Keratinocyte (primary cell): Measurements from ENCODE around the gene DCUN1D4. TPM values are rescaled to one million over a fixed set of nuclear protein-coding genes. Genes with fewer than 3 reads are reported as not detected.

ENCODE experiments used
- DNase-seq: peaks from one replicate; pipeline ENCODE4 v3.0.0-alpha.2; 2011; ENCODE audit warnings: low read depth, missing footprints, low spot score
- FAIRE-seq: peaks from 2 replicates; lab custom pipeline; 2011; peaks lifted over from hg19 to GRCh38; lab: Jason Lieb, UNC
- H2AFZ ChIP-seq: 2 replicates; pipeline ENCODE4 v1.6.0; 2012; ENCODE audit warnings: low read length, control low read depth, inconsistent platforms; ENCODE audit not compliant: control insufficient read depth
- H3K27ac ChIP-seq: 2 replicates; pipeline ENCODE4 v1.5.1; 2011; ENCODE audit warnings: low read length; ENCODE audit not compliant: control insufficient read depth, insufficient read depth
- H3K27me3 ChIP-seq: 3 replicates; pipeline ENCODE4 v1.6.0; 2011; ENCODE audit warnings: low read length; ENCODE audit not compliant: control insufficient read depth, insufficient read depth; ENCODE audit errors: extremely low read depth
- H3K36me3 ChIP-seq, 2 experiments: 2 replicates in 1 of 2; 3 replicates in 1 of 2; pipeline ENCODE4 v1.5.1; 2011; ENCODE audit warnings: low read length in 2 of 2, mild to moderate bottlenecking in 1 of 2; ENCODE audit not compliant: control insufficient read depth in 2 of 2, insufficient read depth in 2 of 2; ENCODE audit errors: extremely low read depth in 1 of 2
- H3K4me1 ChIP-seq: 3 replicates; pipeline ENCODE4 v1.5.1; 2011; ENCODE audit warnings: low read length; ENCODE audit not compliant: control insufficient read depth, insufficient read depth; ENCODE audit errors: extremely low read depth
- H3K4me2 ChIP-seq: 3 replicates; pipeline ENCODE4 v1.6.0; 2011; ENCODE audit warnings: low read depth, low read length; ENCODE audit not compliant: control insufficient read depth, insufficient read depth; ENCODE audit errors: extremely low read depth
- H3K4me3 ChIP-seq, 3 experiments: fragments of 200-600 bp in 1 of 3; sonication (generic) in 1 of 3; 2 replicates in 2 of 3; 3 replicates in 1 of 3; pipeline ENCODE4 v1.5.1; 2011 to 2016; ENCODE audit warnings: low read length in 3 of 3, mild to moderate bottlenecking in 3 of 3, control low read depth in 2 of 3, inconsistent platforms in 1 of 3, low read depth in 1 of 3, mixed read lengths in 1 of 3, mixed run types in 1 of 3, moderate library complexity in 1 of 3; ENCODE audit not compliant: control insufficient read depth in 2 of 3, insufficient read depth in 2 of 3; ENCODE audit errors: extremely low read depth in 1 of 3
- H3K79me2 ChIP-seq: 2 replicates; pipeline ENCODE4 v1.6.0; 2012; ENCODE audit warnings: low read length; ENCODE audit not compliant: control insufficient read depth, insufficient read depth
- H3K9ac ChIP-seq: 3 replicates; pipeline ENCODE4 v1.6.0; 2011; ENCODE audit warnings: low read length; ENCODE audit not compliant: control insufficient read depth, insufficient read depth; ENCODE audit errors: extremely low read depth
- H3K9me1 ChIP-seq: 3 replicates; pipeline ENCODE4 v1.6.0; 2011; ENCODE audit warnings: low read length; ENCODE audit not compliant: control insufficient read depth, insufficient read depth; ENCODE audit errors: extremely low read depth
- H3K9me3 ChIP-seq: 2 replicates; pipeline ENCODE4 v1.5.1; 2012; ENCODE audit warnings: low read depth, low read length; ENCODE audit not compliant: control insufficient read depth
- H4K20me1 ChIP-seq: 3 replicates; pipeline ENCODE4 v1.6.0; 2011; ENCODE audit warnings: low read length; ENCODE audit not compliant: control insufficient read depth, insufficient read depth; ENCODE audit errors: extremely low read depth
- EZH2 ChIP-seq: IDR thresholded peaks from one replicate; pipeline ENCODE4 v1.6.1; 2012; ENCODE audit warnings: inconsistent platforms, mild to moderate bottlenecking, low read length, moderate library complexity
- dilution Hi-C: fragments of 300-500 bp; cut with MboI; formaldehyde crosslinking; loops from one replicate; pipeline ENCODE4 v1.7.0; 2020; ENCODE audit warnings: low sequenced_read_pairs; ENCODE audit not compliant: extremely low pct_ligation_motif_present
- polyA plus RNA-seq, 5 experiments: library from polyadenylated mRNA; depleted of rRNA in 3 of 5; stranded (reverse) in 3 of 5; stranded (forward) in 1 of 5; unstranded in 1 of 5; fragments of >200 nt; gene quantifications; 1 replicate in 1 of 5; 2 replicates in 3 of 5; 3 replicates in 1 of 5; pipeline versions ENCODE4 v1.2.1 to v1.2.3, GENCODE V29; 2011 to 2012; ENCODE audit warnings: missing spikeins in 2 of 5, low read depth in 1 of 5, low replicate concordance in 1 of 5
- TF ChIP-seq, protein P1 (sequence below), 3 experiments: IDR thresholded peaks in 1 of 3; conservative IDR thresholded peaks in 1 of 3; optimal IDR thresholded peaks in 1 of 3; 2 replicates in 2 of 3; 3 replicates in 1 of 3; pipeline versions ENCODE3 to v1.5.1; 2011; ENCODE audit warnings: low read length in 3 of 3, mild to moderate bottlenecking in 3 of 3, moderate library complexity in 2 of 3, control low read depth in 1 of 3, inconsistent platforms in 1 of 3; ENCODE audit not compliant: insufficient read depth in 2 of 3; ENCODE audit errors: extremely low read depth in 1 of 3

The DCUN1D4 gene
- polyA plus RNA-seq, 1 donor (not counting 4 experiments of a cell fraction or from before 2014, with no cell fraction given), result 59.9 TPM

DNA sequence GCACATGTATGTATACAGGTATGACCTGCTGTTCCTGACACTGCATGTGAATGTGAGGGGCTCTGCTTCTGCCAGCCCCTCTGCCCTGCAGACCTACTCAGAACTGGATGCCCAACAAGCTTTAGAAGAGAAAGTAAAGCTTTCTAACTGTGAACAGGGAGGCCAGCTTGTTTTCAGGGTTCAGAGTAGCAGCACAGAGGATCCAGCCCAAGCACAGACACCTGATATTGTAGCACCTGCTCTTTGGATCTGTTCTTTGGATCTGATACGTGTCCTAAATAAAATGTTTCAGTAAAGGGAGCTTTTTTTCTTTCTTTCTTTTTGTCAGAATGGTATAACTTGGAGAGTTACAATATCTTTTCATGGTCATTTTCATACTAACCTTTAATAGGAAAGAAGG, 19.2 kb downstream of the DCUN1D4 start:
- Histone ChIP-seq H3K27ac (no peak overlapping the region), H3K4me3 (no peak overlapping the region), H3K9me1 (no peaks in the 10 kb centered on the region), H3K27me3 (no peaks in the 10 kb centered on the region), H4K20me1 (no peaks in the 10 kb centered on the region), H3K9ac (no peak overlapping the region), H3K4me1 (no peaks in the 10 kb centered on the region), H3K79me2 (peaks cover 46% of the 10 kb centered on the region), H3K9me3 (no peaks in the 10 kb centered on the region), H3K4me2 (no peak overlapping the region), H3K36me3 (peaks cover 14 to 26% of the 10 kb centered on the region in 2 experiments), H2AFZ (no peak overlapping the region)
- no peak for FAIRE-seq
- no peak for DNase-seq
- TF ChIP-seq EZH2, result no peak
- TF ChIP-seq, protein P1, sequence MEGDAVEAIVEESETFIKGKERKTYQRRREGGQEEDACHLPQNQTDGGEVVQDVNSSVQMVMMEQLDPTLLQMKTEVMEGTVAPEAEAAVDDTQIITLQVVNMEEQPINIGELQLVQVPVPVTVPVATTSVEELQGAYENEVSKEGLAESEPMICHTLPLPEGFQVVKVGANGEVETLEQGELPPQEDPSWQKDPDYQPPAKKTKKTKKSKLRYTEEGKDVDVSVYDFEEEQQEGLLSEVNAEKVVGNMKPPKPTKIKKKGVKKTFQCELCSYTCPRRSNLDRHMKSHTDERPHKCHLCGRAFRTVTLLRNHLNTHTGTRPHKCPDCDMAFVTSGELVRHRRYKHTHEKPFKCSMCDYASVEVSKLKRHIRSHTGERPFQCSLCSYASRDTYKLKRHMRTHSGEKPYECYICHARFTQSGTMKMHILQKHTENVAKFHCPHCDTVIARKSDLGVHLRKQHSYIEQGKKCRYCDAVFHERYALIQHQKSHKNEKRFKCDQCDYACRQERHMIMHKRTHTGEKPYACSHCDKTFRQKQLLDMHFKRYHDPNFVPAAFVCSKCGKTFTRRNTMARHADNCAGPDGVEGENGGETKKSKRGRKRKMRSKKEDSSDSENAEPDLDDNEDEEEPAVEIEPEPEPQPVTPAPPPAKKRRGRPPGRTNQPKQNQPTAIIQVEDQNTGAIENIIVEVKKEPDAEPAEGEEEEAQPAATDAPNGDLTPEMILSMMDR (optimal IDR thresholded peaks at IDR 0.05 in 1 of 3, IDR thresholded peaks at IDR 0.05 in 1 of 3, conservative IDR thresholded peaks at IDR 0.05 in 1 of 3; ENCODE audit: extremely low read depth in 1 of 3, insufficient read depth in 2 of 3, low read length in 3 of 3), result no peak
- dilution Hi-C loops, result no loop called here

DNA sequence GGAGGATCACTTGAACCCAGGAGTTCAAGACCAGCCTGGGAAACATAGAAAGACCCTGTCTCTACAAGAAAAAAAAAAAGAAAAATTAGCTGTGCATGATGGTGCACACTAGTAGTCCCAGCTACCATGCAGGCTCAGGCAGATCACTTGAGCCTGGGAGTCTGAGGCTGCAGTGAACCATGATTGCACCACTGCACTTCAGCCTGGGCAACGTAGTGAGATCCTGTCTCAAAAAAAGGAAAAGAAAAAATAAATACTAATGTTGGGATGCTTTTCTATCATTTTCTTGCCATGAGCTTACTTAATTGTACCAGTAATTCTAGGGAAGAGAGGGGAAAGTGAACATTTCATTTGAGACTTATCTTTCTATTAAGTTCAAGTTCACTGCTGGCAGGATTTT, 19.8 kb downstream of the DCUN1D4 start:
- no peak overlapping the region for H3K4me3 ChIP-seq
- no peaks in the 10 kb centered on the region for H3K27me3 ChIP-seq
- TF ChIP-seq, protein P1 (optimal IDR thresholded peaks at IDR 0.05 in 1 of 3, IDR thresholded peaks at IDR 0.05 in 1 of 3, conservative IDR thresholded peaks at IDR 0.05 in 1 of 3; ENCODE audit: extremely low read depth in 1 of 3, insufficient read depth in 2 of 3, low read length in 3 of 3), result no peak
- TF ChIP-seq EZH2, result no peak
- no peaks in the 10 kb centered on the region for H3K4me1 ChIP-seq
- no peak overlapping the region for H3K27ac ChIP-seq
- no peak overlapping the region for H2AFZ ChIP-seq
- DNase-seq (no peak), FAIRE-seq (no peak)
- dilution Hi-C loops, result no loop called here
- H3K79me2 ChIP-seq, result peaks cover 40% of the 10 kb centered on the region
- no peaks in the 10 kb centered on the region for H4K20me1 ChIP-seq
- no peak overlapping the region for H3K4me2 ChIP-seq
- peaks cover 20 to 28% of the 10 kb centered on the region in 2 experiments for H3K36me3 ChIP-seq
- H3K9me3 ChIP-seq, result no peaks in the 10 kb centered on the region
- H3K9ac ChIP-seq, result no peak overlapping the region
- no peaks in the 10 kb centered on the region for H3K9me1 ChIP-seq
